Panc1 (cell line): ENCODE data around the gene MEF2D. TPM values are rescaled to one million over a fixed set of nuclear protein-coding genes. Genes with fewer than 3 reads are reported as not detected.

Source experiments
- ATAC-seq: fragments of 200-7000 bp; cut with Tn5 transposase; 2 replicates; pipeline ENCODE4 v1.9.1; 2020; ENCODE audit warnings: mild to moderate bottlenecking, moderate library complexity
- BruUV-seq: library from RNA; stranded (reverse); fragments of 400-500 nt; replicated peaks from 2 replicates; lab custom pipeline; 2021; lab: Mats Ljungman, UMichigan
- CTCF ChIA-PET: fragments of 300-600 bp; sonication (Branson Sonifier 250); formaldehyde crosslinking; loops from one replicate; lab custom pipeline; 2022; ENCODE audit warnings: antibody characterized with exemption; lab: Charles Lee
- POLR2A ChIA-PET: fragments of 300-600 bp; sonication (Branson Sonifier 250); formaldehyde crosslinking; loops from one replicate; lab custom pipeline; 2022; ENCODE audit warnings: antibody characterized with exemption; lab: Charles Lee
- DNase-seq: peaks from one replicate; pipeline ENCODE4 v3.0.0-alpha.2; 2010; ENCODE audit warnings: low read depth, low spot score
- H3K27ac ChIP-seq: 2 replicates; pipeline ENCODE4 v1.5.1; 2011; ENCODE audit warnings: mild to moderate bottlenecking, low read length, inconsistent platforms
- H3K27me3 ChIP-seq: fragments of 200-500 bp; sonication (Bioruptor generic); 2 replicates; pipeline ENCODE4 v1.6.0; 2014; ENCODE audit warnings: low read length, inconsistent platforms; ENCODE audit not compliant: control insufficient read depth, insufficient read depth
- H3K36me3 ChIP-seq: fragments of 200-500 bp; sonication (Bioruptor generic); 2 replicates; pipeline ENCODE4 v1.5.1; 2014; ENCODE audit warnings: inconsistent platforms, mild to moderate bottlenecking, low read length, moderate library complexity; ENCODE audit not compliant: control insufficient read depth, insufficient read depth
- H3K4me1 ChIP-seq: 2 replicates; pipeline ENCODE4 v1.5.1; 2011; ENCODE audit warnings: inconsistent platforms, mild to moderate bottlenecking, low read length, moderate library complexity; ENCODE audit not compliant: control insufficient read depth, insufficient read depth
- H3K4me3 ChIP-seq, 2 experiments: 2 replicates each; pipeline ENCODE4 v1.5.1; 2011 to 2012; ENCODE audit warnings: low read depth in 2 of 2, low read length in 2 of 2, mild to moderate bottlenecking in 2 of 2, inconsistent platforms in 1 of 2, moderate library complexity in 1 of 2
- H3K9me3 ChIP-seq: fragments of 200-500 bp; sonication (Bioruptor generic); 2 replicates; pipeline ENCODE4 v1.5.1; 2014; ENCODE audit warnings: low read depth, mild to moderate bottlenecking, inconsistent platforms, low read length, moderate library complexity; ENCODE audit not compliant: control insufficient read depth, insufficient read depth
- POLR2AphosphoS5 ChIP-seq: IDR thresholded peaks from 2 replicates; pipeline ENCODE4 v1.6.1; 2012; ENCODE audit warnings: mild to moderate bottlenecking, low read depth, low read length, moderate library complexity
- SIN3A ChIP-seq: IDR thresholded peaks from 2 replicates; pipeline ENCODE4 v1.6.1; 2012; ENCODE audit warnings: low read depth, mild to moderate bottlenecking, low read length, moderate library complexity, borderline replicate concordance; ENCODE audit not compliant: insufficient read depth
- TCF7L2 ChIP-seq: IDR thresholded peaks from 2 replicates; pipeline ENCODE4 v1.6.1; 2011; ENCODE audit warnings: mild to moderate bottlenecking, low read depth, low read length, inconsistent platforms
- in situ Hi-C: cut with HindIII; loops from 2 replicates; pipeline ENCODE4 v1.10.0; 2016; ENCODE audit warnings: low sequenced_read_pairs, low pct_unique_long_range_greater_than_20kb
- intact Hi-C: fragments of 100-400 bp; cut with micrococcal nuclease; formaldehyde crosslinking; loops from one replicate; pipeline ENCODE4 v1.10.0; 2022; ENCODE audit not compliant: unreplicated experiment
- total RNA-seq: library from RNA; stranded (reverse); gene quantifications from one replicate; pipeline ENCODE4 v1.2.1, GENCODE V29; 2021; ENCODE audit not compliant: unreplicated experiment
- TF ChIP-seq, protein P1 (sequence below), 2 experiments: IDR thresholded peaks; 2 replicates each; pipeline ENCODE4 v1.6.1; 2011 to 2012; ENCODE audit warnings: low read depth in 2 of 2, control low read depth in 1 of 2, low read length in 1 of 2, mild to moderate bottlenecking in 1 of 2, moderate library complexity in 1 of 2; ENCODE audit not compliant: insufficient read depth in 1 of 2
- TF ChIP-seq, protein P2 (sequence below): fragments of 450-650 bp; IDR thresholded peaks from 2 replicates; pipeline ENCODE4 v1.5.1; 2017; ENCODE audit warnings: mild to moderate bottlenecking

Gene MEF2D
- total RNA-seq, 1 experiment from 2014 or later = 30.9 TPM

DNA sequence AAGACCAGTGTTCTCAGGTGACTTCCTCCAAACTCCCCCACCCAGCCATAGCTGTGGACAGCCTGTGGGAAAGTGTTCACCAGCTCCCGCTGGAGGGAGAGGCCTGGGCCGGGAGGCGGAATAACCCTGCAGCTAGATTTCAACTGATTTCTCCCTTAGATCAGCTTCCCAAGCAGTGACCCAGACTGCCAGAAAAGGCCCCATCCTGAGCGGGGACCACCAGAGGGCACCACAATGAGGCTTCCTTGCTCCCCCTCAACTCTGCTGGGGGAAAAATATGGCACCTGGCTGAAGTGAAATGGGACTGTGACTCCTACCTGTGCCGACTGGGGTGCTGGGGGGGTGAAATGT is 80.7 kb downstream of the MEF2D start:
- TF ChIP-seq POLR2AphosphoS5 = no peak
- no peak for TF ChIP-seq SIN3A
- TF ChIP-seq, protein P1, sequence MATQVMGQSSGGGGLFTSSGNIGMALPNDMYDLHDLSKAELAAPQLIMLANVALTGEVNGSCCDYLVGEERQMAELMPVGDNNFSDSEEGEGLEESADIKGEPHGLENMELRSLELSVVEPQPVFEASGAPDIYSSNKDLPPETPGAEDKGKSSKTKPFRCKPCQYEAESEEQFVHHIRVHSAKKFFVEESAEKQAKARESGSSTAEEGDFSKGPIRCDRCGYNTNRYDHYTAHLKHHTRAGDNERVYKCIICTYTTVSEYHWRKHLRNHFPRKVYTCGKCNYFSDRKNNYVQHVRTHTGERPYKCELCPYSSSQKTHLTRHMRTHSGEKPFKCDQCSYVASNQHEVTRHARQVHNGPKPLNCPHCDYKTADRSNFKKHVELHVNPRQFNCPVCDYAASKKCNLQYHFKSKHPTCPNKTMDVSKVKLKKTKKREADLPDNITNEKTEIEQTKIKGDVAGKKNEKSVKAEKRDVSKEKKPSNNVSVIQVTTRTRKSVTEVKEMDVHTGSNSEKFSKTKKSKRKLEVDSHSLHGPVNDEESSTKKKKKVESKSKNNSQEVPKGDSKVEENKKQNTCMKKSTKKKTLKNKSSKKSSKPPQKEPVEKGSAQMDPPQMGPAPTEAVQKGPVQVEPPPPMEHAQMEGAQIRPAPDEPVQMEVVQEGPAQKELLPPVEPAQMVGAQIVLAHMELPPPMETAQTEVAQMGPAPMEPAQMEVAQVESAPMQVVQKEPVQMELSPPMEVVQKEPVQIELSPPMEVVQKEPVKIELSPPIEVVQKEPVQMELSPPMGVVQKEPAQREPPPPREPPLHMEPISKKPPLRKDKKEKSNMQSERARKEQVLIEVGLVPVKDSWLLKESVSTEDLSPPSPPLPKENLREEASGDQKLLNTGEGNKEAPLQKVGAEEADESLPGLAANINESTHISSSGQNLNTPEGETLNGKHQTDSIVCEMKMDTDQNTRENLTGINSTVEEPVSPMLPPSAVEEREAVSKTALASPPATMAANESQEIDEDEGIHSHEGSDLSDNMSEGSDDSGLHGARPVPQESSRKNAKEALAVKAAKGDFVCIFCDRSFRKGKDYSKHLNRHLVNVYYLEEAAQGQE (IDR thresholded peaks at IDR 0.05; ENCODE audit: insufficient read depth in 1 of 2, low read depth in 2 of 2, low read length in 1 of 2) = no peak
- TF ChIP-seq, protein P2, sequence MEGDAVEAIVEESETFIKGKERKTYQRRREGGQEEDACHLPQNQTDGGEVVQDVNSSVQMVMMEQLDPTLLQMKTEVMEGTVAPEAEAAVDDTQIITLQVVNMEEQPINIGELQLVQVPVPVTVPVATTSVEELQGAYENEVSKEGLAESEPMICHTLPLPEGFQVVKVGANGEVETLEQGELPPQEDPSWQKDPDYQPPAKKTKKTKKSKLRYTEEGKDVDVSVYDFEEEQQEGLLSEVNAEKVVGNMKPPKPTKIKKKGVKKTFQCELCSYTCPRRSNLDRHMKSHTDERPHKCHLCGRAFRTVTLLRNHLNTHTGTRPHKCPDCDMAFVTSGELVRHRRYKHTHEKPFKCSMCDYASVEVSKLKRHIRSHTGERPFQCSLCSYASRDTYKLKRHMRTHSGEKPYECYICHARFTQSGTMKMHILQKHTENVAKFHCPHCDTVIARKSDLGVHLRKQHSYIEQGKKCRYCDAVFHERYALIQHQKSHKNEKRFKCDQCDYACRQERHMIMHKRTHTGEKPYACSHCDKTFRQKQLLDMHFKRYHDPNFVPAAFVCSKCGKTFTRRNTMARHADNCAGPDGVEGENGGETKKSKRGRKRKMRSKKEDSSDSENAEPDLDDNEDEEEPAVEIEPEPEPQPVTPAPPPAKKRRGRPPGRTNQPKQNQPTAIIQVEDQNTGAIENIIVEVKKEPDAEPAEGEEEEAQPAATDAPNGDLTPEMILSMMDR = no peak; the same call in 1 of the 2 replicates
- no peak for TF ChIP-seq TCF7L2
- intact Hi-C loops (no loop called here), in situ Hi-C loops (no loop called here)
- Histone ChIP-seq H3K27me3 (peaks cover 18% of the 10 kb centered on the region), H3K27ac (no peak overlapping the region), H3K36me3 (no peaks in the 10 kb centered on the region; the same call in 1 of the 2 replicates), H3K9me3 (no peaks in the 10 kb centered on the region), H3K4me1 (no peaks in the 10 kb centered on the region), H3K4me3 (no peak overlapping the region)
- CTCF ChIA-PET = no interaction called here
- POLR2A ChIA-PET = no interaction called here
- DNase-seq (no peak), ATAC-seq (no peak)
- BruUV-seq = no TSS peak

DNA sequence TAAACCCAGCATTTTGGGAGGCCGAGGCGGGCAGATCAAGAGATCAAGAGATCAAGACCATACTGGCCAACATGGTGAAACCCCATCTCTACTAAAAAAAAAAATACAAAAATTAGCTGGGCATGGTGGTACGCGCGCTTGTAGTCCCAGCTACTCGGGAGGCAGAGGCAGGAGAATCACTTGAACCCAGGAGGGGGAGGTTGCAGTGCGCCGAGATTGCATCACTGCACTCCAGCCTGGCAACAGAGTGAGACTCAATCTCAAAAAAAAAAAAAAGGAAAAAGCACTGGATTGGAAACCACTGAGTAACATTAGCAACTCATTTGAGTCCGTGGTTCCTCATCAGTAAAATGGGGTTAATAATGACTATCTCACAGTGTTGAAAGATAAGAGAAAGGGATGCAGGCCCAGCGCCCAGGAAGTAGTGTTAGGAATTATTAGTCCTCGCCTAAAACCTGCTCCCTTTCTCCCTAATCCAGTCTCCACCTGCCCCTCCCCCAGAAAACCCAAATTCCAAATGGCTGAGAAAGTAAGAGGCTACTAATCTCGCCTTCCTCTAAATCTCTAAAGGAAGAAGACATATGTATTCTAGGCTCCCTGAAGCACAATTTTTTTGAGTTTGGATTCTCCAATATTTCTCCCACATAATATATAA is 82.0 kb downstream of the MEF2D start:
- Histone ChIP-seq H3K4me3 (no peak overlapping the region), H3K27me3 (peaks cover 7% of the 10 kb centered on the region), H3K4me1 (no peaks in the 10 kb centered on the region), H3K36me3 (no peaks in the 10 kb centered on the region; the same call in 1 of the 2 replicates), H3K9me3 (no peaks in the 10 kb centered on the region), H3K27ac (no peak overlapping the region)
- ChIA-PET POLR2A (interaction anchor here (0.6 kb wide), 1 partner anchor 36 kb away, joined by 4 read pairs; no protein-coding TSS in a partner anchor), CTCF (interaction anchor here (0.6 kb wide), 1 partner anchor 207 kb away, joined by 3 read pairs; no protein-coding TSS in a partner anchor)
- BruUV-seq = no TSS peak
- no peak for ATAC-seq
- intact Hi-C loops (no loop called here), in situ Hi-C loops (no loop called here)
- no peak for DNase-seq
- TF ChIP-seq, protein P1 (IDR thresholded peaks at IDR 0.05; ENCODE audit: insufficient read depth in 1 of 2, low read depth in 2 of 2, low read length in 1 of 2) = no peak
- TF ChIP-seq POLR2AphosphoS5 = no peak
- TF ChIP-seq SIN3A = no peak
- TF ChIP-seq, protein P2 = no peak
- no peak for TF ChIP-seq TCF7L2
